Measurements from ENCODE around the gene CERS6. TPM values are rescaled to one million over a fixed set of nuclear protein-coding genes. Genes with fewer than 3 reads are reported as not detected.

The CERS6 gene
- total and polyA plus RNA-seq, 10 of the 15 experiments (the other 5 are each of a cell fraction or from before 2014, with no cell fraction given): 1.3 to 20.4 (median 14.1) TPM

DNA sequence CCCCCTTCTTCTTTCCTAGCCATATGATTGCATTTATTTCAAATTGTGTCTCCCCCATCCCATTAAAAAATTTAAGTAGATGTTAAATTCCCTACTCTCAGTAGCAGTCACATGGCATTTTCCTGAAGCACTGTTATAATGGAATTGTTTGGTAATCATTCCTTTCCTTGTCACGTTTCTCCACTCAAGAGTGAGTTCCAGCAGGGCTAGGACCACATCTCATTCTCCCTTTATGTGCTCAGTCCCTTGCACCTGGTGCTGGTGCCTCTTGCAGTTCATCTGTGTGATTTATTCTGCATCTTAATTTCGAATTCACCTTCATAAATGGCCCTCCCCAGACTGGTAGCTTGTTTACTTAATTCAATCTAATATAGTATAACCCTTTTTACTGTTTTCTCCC, 276.0 kb downstream of the CERS6 start:
- WGBS (ENCODE audit: insufficient coverage, insufficient replicate concordance, low lambda C conversion rate, missing lambda C conversion rate): 89% methylated on average over 2 of the region's 2 CpGs
- H3K36me3 ChIP-seq (ENCODE audit: control insufficient read depth in 2 of 2, insufficient read depth in 2 of 2, low read length in 1 of 2): no peaks in the 10 kb centered on the region
- no peak overlapping the region for H2AFZ ChIP-seq (ENCODE audit: control insufficient read depth, low read depth, low read length)
- no peaks in the 10 kb centered on the region for H3K4me1 ChIP-seq (ENCODE audit: control insufficient read depth, insufficient read depth, low read length)
- ChIA-PET CTCF (interaction anchor here (0.6 kb wide), 1 partner anchor 11 kb away, joined by 3 read pairs; no protein-coding TSS in a partner anchor), POLR2A (no interaction called here), RAD21 (ENCODE audit: unreplicated experiment) (no interaction called here), SMC1A (ENCODE audit: uncharacterized antibody, unreplicated experiment) (interaction anchor here (1.4 kb wide), 1 partner anchor 14 kb away, joined by 3 read pairs; no protein-coding TSS in a partner anchor)
- in situ Hi-C loops (cut with MboI) (no loop called here), intact Hi-C loops (cut with micrococcal nuclease; ENCODE audit: unreplicated experiment) (no loop called here)
- no TSS peak for BruUV-seq (replicated peaks)
- TF ChIP-seq SKIL (IDR thresholded peaks at IDR 0.05; ENCODE audit: low read depth, poor library complexity, severe bottlenecking): no peak
- TF ChIP-seq POU2F2 (IDR thresholded peaks at IDR 0.05; ENCODE audit: borderline replicate concordance, low read depth, low read length): no peak
- no peak for TF ChIP-seq NR2F1 (conservative IDR thresholded peaks at IDR 0.05)
- TF ChIP-seq ATF7 (IDR thresholded peaks at IDR 0.05; ENCODE audit: low read depth): no peak
- FAIRE-seq: no peak
- no peak overlapping the region for H3K9ac ChIP-seq (ENCODE audit: control insufficient read depth, insufficient read depth, low read length)
- H4K20me1 ChIP-seq (ENCODE audit: control insufficient read depth, insufficient read depth): no peaks in the 10 kb centered on the region
- no peak overlapping the region for H3K4me2 ChIP-seq (ENCODE audit: control insufficient read depth, insufficient read depth)
- H3K79me2 ChIP-seq (ENCODE audit: control insufficient read depth, insufficient read depth, low read length): no peaks in the 10 kb centered on the region
- H3K4me3 ChIP-seq: no peak overlapping the region
- ATAC-seq: no peak
- no peaks in the 10 kb centered on the region for H3K27me3 ChIP-seq (replicated peaks in 1 of 2; ENCODE audit: control insufficient read depth in 2 of 2, insufficient read depth in 2 of 2, low read length in 1 of 2)
- no peaks in the 10 kb centered on the region for H3K9me3 ChIP-seq (replicated peaks; ENCODE audit: control insufficient read depth, insufficient read depth, low read length)
- DNase-seq (ENCODE audit: low read depth, low spot score): no peak
- no peak overlapping the region for H3K27ac ChIP-seq (ENCODE audit: control insufficient read depth, insufficient read depth)

GRCh38 chr2:168732506-168732905, 276.4 kb downstream of the CERS6 start:
- FAIRE-seq (no peak), DNase-seq (ENCODE audit: low read depth, low spot score) (no peak), ATAC-seq (no peak)
- H2AFZ ChIP-seq (ENCODE audit: control insufficient read depth, low read depth, low read length): no peak overlapping the region
- H3K9me3 ChIP-seq (replicated peaks; ENCODE audit: control insufficient read depth, insufficient read depth, low read length): no peaks in the 10 kb centered on the region
- POLR2A ChIA-PET: no interaction called here
- no peak overlapping the region for H3K4me2 ChIP-seq (ENCODE audit: control insufficient read depth, insufficient read depth)
- no peak overlapping the region for H3K4me3 ChIP-seq
- SMC1A ChIA-PET (ENCODE audit: uncharacterized antibody, unreplicated experiment): interaction anchor here (1.4 kb wide), 1 partner anchor 14 kb away, joined by 3 read pairs; no protein-coding TSS in a partner anchor
- in situ Hi-C loops (cut with MboI): no loop called here
- H3K36me3 ChIP-seq (ENCODE audit: control insufficient read depth in 2 of 2, insufficient read depth in 2 of 2, low read length in 1 of 2): no peaks in the 10 kb centered on the region
- intact Hi-C loops (cut with micrococcal nuclease; ENCODE audit: unreplicated experiment): no loop called here
- H4K20me1 ChIP-seq (ENCODE audit: control insufficient read depth, insufficient read depth): no peaks in the 10 kb centered on the region
- CTCF ChIA-PET: interaction anchor here (0.6 to 2.3 kb wide), 2 partner anchors 11 to 27 kb away, joined by 3 to 7 read pairs; no protein-coding TSS in a partner anchor
- no peak overlapping the region for H3K27ac ChIP-seq (ENCODE audit: control insufficient read depth, insufficient read depth)
- no peaks in the 10 kb centered on the region for H3K4me1 ChIP-seq (ENCODE audit: control insufficient read depth, insufficient read depth, low read length)
- H3K79me2 ChIP-seq (ENCODE audit: control insufficient read depth, insufficient read depth, low read length): no peaks in the 10 kb centered on the region
- RAD21 ChIA-PET (ENCODE audit: unreplicated experiment): no interaction called here
- no peak overlapping the region for H3K9ac ChIP-seq (ENCODE audit: control insufficient read depth, insufficient read depth, low read length)
- no TSS peak for BruUV-seq (replicated peaks)
- no peaks in the 10 kb centered on the region for H3K27me3 ChIP-seq (replicated peaks in 1 of 2; ENCODE audit: control insufficient read depth in 2 of 2, insufficient read depth in 2 of 2, low read length in 1 of 2)
- no peak for TF ChIP-seq ZNF592 (IDR thresholded peaks at IDR 0.05)
- TF ChIP-seq, protein P1, sequence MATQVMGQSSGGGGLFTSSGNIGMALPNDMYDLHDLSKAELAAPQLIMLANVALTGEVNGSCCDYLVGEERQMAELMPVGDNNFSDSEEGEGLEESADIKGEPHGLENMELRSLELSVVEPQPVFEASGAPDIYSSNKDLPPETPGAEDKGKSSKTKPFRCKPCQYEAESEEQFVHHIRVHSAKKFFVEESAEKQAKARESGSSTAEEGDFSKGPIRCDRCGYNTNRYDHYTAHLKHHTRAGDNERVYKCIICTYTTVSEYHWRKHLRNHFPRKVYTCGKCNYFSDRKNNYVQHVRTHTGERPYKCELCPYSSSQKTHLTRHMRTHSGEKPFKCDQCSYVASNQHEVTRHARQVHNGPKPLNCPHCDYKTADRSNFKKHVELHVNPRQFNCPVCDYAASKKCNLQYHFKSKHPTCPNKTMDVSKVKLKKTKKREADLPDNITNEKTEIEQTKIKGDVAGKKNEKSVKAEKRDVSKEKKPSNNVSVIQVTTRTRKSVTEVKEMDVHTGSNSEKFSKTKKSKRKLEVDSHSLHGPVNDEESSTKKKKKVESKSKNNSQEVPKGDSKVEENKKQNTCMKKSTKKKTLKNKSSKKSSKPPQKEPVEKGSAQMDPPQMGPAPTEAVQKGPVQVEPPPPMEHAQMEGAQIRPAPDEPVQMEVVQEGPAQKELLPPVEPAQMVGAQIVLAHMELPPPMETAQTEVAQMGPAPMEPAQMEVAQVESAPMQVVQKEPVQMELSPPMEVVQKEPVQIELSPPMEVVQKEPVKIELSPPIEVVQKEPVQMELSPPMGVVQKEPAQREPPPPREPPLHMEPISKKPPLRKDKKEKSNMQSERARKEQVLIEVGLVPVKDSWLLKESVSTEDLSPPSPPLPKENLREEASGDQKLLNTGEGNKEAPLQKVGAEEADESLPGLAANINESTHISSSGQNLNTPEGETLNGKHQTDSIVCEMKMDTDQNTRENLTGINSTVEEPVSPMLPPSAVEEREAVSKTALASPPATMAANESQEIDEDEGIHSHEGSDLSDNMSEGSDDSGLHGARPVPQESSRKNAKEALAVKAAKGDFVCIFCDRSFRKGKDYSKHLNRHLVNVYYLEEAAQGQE (IDR thresholded peaks at IDR 0.05; ENCODE audit: low read depth, low read length): no peak
- no peak for TF ChIP-seq EED (IDR thresholded peaks at IDR 0.05; ENCODE audit: low read depth)
- no peak for TF ChIP-seq NRF1 (conservative IDR thresholded peaks at IDR 0.05; ENCODE audit: low read depth, low read length)

Data from GM12878 (cell line).